H1 (cell line): ENCODE data around the gene GPC6. TPM values are rescaled to one million over a fixed set of nuclear protein-coding genes. Genes with fewer than 3 reads are reported as not detected.

Source experiments
- CBX5 ChIP-seq: fragments of 300-800, 300-1000 bp; sonication (generic); IDR thresholded peaks from 2 replicates; pipeline ENCODE4 v1.7.1; 2016; ENCODE audit warnings: antibody characterized with exemption, low read length, low read depth
- CHD7 ChIP-seq: fragments of 300-600 bp; sonication (generic); IDR thresholded peaks from 2 replicates; pipeline ENCODE4 v1.7.1; 2012; ENCODE audit warnings: low read length, moderate library complexity, mild to moderate bottlenecking, inconsistent platforms; ENCODE audit not compliant: insufficient replicate concordance
- CREB1 ChIP-seq: IDR thresholded peaks from 2 replicates; pipeline ENCODE4 v1.6.1; 2012; ENCODE audit warnings: inconsistent platforms
- E2F6 ChIP-seq: IDR thresholded peaks from 2 replicates; pipeline ENCODE4 v1.6.1; 2012; ENCODE audit warnings: inconsistent platforms
- GTF2F1 ChIP-seq: IDR thresholded peaks from 2 replicates; pipeline ENCODE4 v1.6.1; 2012; ENCODE audit warnings: low read depth, low read length, improper control_type of control experiment, borderline replicate concordance
- MAFK ChIP-seq: IDR thresholded peaks from 2 replicates; pipeline ENCODE4 v1.6.1; 2012; ENCODE audit warnings: low read depth, mild to moderate bottlenecking, improper control_type of control experiment, low read length
- POLR2A ChIP-seq, 2 experiments: IDR thresholded peaks; 1 replicate in 1 of 2; 2 replicates in 1 of 2; pipeline ENCODE4 v1.6.1; 2011; ENCODE audit warnings: low read depth in 2 of 2, low read length in 2 of 2, mild to moderate bottlenecking in 2 of 2; ENCODE audit errors: control extremely low read depth in 1 of 2
- RFX5 ChIP-seq: IDR thresholded peaks from 2 replicates; pipeline ENCODE4 v1.6.1; 2011; ENCODE audit warnings: low read depth, low read length, improper control_type of control experiment, borderline replicate concordance
- SAP30 ChIP-seq: fragments of 300-600 bp; sonication (generic); IDR thresholded peaks from 2 replicates; pipeline ENCODE4 v1.7.1; 2012; ENCODE audit warnings: low read length, moderate library complexity, mild to moderate bottlenecking, inconsistent platforms; ENCODE audit not compliant: insufficient read depth, insufficient replicate concordance
- SIX5 ChIP-seq: IDR thresholded peaks from 2 replicates; pipeline ENCODE4 v1.6.1; 2011; ENCODE audit warnings: mild to moderate bottlenecking, low read depth, low read length
- SP1 ChIP-seq: IDR thresholded peaks from 2 replicates; pipeline ENCODE4 v1.6.1; 2011; ENCODE audit warnings: low read depth, low read length
- SP4 ChIP-seq: IDR thresholded peaks from 2 replicates; pipeline ENCODE4 v1.6.1; 2012; ENCODE audit warnings: low read length, inconsistent platforms
- YY1 ChIP-seq: IDR thresholded peaks from 2 replicates; pipeline ENCODE4 v1.6.1; 2011; ENCODE audit warnings: low read depth, mild to moderate bottlenecking, low read length
- polyA plus RNA-seq, 7 experiments: library from polyadenylated mRNA; depleted of rRNA in 3 of 7; stranded (reverse) in 5 of 7; unstranded in 2 of 7; fragments of >200 nt in 5 of 7; fragments of 200-250 nt in 2 of 7; gene quantifications; 1 replicate in 5 of 7; 2 replicates in 1 of 7; 4 replicates in 1 of 7; pipeline versions ENCODE4 v1.2.1 to v1.2.3, GENCODE V29; 2011 to 2013; ENCODE audit warnings: missing spikeins in 2 of 7, mixed read lengths in 2 of 7
- total RNA-seq: library from RNA; stranded (reverse); fragmentation: NEBNext Ultra II Directional; extraction: Animal tissue kit (Norgen Biotek cat#: 25700); gene quantifications from 2 replicates; pipeline ENCODE4 v1.2.1, GENCODE V29; 2021

GPC6 gene
- total and polyA plus RNA-seq, 2 of the 8 experiments (the other 6 are each of a cell fraction or from before 2014, with no cell fraction given): 5.4 to 12.0 TPM

DNA sequence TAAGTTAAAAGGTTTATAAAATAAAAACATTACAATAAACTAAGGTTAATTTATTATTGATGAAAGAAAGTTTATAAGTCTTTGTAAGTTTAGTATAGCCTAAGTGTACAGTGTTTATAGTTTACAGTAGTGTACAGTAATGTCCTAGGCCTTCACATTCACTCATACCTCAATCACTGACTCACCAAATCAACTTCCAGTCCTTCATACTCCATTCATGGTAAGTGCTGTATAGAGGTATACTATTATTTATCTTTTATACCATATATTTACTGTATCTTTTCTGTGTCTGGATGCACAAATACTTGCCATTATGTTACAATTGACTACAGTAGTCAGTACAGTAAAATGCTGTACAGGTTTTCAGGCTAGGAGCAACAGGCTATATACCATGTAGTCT, 490.0 kb downstream of the GPC6 start (continued):
- no peak for TF ChIP-seq CHD7
- TF ChIP-seq MAFK: no peak
- TF ChIP-seq SIX5: no peak
- no peak for TF ChIP-seq GTF2F1
- no peak for TF ChIP-seq SP4
- no peak for TF ChIP-seq SP1
- TF ChIP-seq RFX5: no peak
- TF ChIP-seq POLR2A (IDR thresholded peaks at IDR 0.05; ENCODE audit: control extremely low read depth in 1 of 2, low read depth in 2 of 2, low read length in 2 of 2): no peak
- TF ChIP-seq SAP30: no peak
- no peak for TF ChIP-seq CBX5
- no peak for TF ChIP-seq CREB1
- TF ChIP-seq E2F6: no peak
- no peak for TF ChIP-seq YY1
